Activated B cell treated with CpG ODN at 0.5 μM for 24 hours (primary cell): ENCODE measurements around the gene OVOL1. TPM values are rescaled to one million over a fixed set of nuclear protein-coding genes. Genes with fewer than 3 reads are reported as not detected.
"Not testable (repeated sequence)": the region's sequence is repeated elsewhere in the genome, so short reads cannot be mapped to it uniquely, and the experiment has no call there.

ENCODE experiments used
- ATAC-seq: fragments of 200-7000 bp; cut with Tn5 transposase; one replicate; pipeline ENCODE4 v1.10.0; 2021; ENCODE audit warnings: low read depth, mild to moderate bottlenecking, moderate library complexity
- CTCF ChIA-PET: fragments of 350-600 bp; sonication (Branson Sonifier 250); formaldehyde crosslinking; loops from one replicate; lab custom pipeline; 2021; ENCODE audit warnings: antibody characterized with exemption; lab: Charles Lee
- POLR2A ChIA-PET: fragments of 350-600 bp; sonication (Branson Sonifier 250); formaldehyde crosslinking; loops from one replicate; lab custom pipeline; 2021; ENCODE audit warnings: antibody characterized with exemption; lab: Charles Lee
- DNase-seq: peaks from one replicate; pipeline ENCODE4 v3.0.0; 2022
- H3K27ac Mint-ChIP-seq: one replicate; pipeline ENCODE4 v1.8.0; 2020; ENCODE audit warnings: mixed read lengths
- H3K27me3 Mint-ChIP-seq: one replicate; pipeline ENCODE4 v1.8.0; 2021; ENCODE audit warnings: mixed read lengths
- H3K36me3 Mint-ChIP-seq: one replicate; pipeline ENCODE4 v1.8.0; 2021; ENCODE audit warnings: low read depth, mixed read lengths
- H3K4me1 Mint-ChIP-seq: one replicate; pipeline ENCODE4 v1.8.0; 2021; ENCODE audit warnings: mixed read lengths
- H3K4me3 Mint-ChIP-seq: one replicate; pipeline ENCODE4 v1.8.0; 2020; ENCODE audit warnings: mild to moderate bottlenecking, mixed read lengths
- H3K9me3 Mint-ChIP-seq: one replicate; pipeline ENCODE4 v1.8.0; 2020; ENCODE audit warnings: mixed read lengths
- intact Hi-C: fragments of 100-400 bp; cut with micrococcal nuclease; formaldehyde crosslinking; loops from one replicate; pipeline ENCODE4 v1.15.1; 2024
- total RNA-seq: library from RNA; stranded (reverse); gene quantifications from 2 replicates; pipeline ENCODE4 v1.2.3, GENCODE V29; 2022
- TF ChIP-seq, protein P1 (sequence below): fragments of 200-600 bp; IDR thresholded peaks from one replicate; pipeline ENCODE4 v1.8.0; 2022; ENCODE audit warnings: antibody characterized with exemption, mild to moderate bottlenecking

Gene OVOL1
- total RNA-seq, 1 donor from 2014 or later = 0.09 TPM

DNA sequence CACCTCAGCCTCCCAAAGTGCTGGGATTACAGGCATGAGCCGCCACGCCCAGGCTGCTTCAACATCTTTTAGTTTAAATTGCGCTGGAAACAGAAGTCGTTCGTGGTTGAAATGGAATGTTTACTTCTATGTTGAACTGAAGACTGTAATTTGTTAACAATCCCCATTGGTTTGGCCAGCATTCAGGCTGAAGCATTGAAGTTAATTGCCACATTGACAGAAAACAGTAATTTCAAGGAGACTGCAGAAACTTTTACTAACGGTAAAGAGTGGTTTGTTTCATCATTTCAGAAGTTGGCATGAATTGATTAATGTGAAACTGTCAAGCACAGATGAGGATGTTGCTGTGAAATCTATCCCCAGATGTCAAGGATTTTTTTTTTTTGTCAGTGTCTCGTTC is 20.3 kb upstream of the OVOL1 start:
- no peak overlapping the region for H3K27ac Mint-ChIP-seq
- POLR2A ChIA-PET = no interaction called here
- ATAC-seq = no peak
- peaks cover 3% of the 10 kb centered on the region for H3K4me1 Mint-ChIP-seq
- CTCF ChIA-PET = interaction anchor here (0.9 kb wide), 1 partner anchor 10 kb away, joined by 3 read pairs; no protein-coding TSS in a partner anchor
- no peak overlapping the region for H3K4me3 Mint-ChIP-seq
- intact Hi-C loops = no loop called here
- H3K36me3 Mint-ChIP-seq = no peaks in the 10 kb centered on the region
- H3K9me3 Mint-ChIP-seq = no peaks in the 10 kb centered on the region
- no peaks in the 10 kb centered on the region for H3K27me3 Mint-ChIP-seq
- TF ChIP-seq, protein P1, sequence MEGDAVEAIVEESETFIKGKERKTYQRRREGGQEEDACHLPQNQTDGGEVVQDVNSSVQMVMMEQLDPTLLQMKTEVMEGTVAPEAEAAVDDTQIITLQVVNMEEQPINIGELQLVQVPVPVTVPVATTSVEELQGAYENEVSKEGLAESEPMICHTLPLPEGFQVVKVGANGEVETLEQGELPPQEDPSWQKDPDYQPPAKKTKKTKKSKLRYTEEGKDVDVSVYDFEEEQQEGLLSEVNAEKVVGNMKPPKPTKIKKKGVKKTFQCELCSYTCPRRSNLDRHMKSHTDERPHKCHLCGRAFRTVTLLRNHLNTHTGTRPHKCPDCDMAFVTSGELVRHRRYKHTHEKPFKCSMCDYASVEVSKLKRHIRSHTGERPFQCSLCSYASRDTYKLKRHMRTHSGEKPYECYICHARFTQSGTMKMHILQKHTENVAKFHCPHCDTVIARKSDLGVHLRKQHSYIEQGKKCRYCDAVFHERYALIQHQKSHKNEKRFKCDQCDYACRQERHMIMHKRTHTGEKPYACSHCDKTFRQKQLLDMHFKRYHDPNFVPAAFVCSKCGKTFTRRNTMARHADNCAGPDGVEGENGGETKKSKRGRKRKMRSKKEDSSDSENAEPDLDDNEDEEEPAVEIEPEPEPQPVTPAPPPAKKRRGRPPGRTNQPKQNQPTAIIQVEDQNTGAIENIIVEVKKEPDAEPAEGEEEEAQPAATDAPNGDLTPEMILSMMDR = no peak
- DNase-seq = no peak

DNA sequence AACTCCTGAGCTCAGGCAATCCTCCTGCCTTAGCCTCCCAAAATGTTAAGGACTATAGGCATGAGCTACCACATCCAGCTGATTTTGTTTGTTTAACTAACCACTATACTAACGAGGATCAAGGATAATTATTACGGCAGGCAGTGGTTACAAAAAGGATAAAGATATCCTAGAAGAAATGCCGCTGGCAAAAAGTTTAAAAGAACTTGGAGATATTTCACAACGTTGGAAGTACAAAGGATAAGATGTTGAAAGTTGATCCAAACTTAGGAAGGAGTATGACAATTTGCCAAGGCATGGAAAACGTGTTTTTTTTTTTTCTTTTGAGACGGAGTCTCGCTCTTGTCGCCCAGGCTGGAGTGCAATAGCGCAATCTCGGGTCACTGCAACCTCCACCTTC is 19.5 kb upstream of the OVOL1 start:
- ATAC-seq = no peak
- CTCF ChIA-PET = no interaction called here
- TF ChIP-seq, protein P1 = no peak
- DNase-seq = no peak
- Mint-ChIP-seq H3K27me3 (no peaks in the 10 kb centered on the region), H3K27ac (no peak overlapping the region), H3K9me3 (no peaks in the 10 kb centered on the region), H3K4me1 (peaks cover 3% of the 10 kb centered on the region), H3K4me3 (no peak overlapping the region), H3K36me3 (no peaks in the 10 kb centered on the region)
- POLR2A ChIA-PET = no interaction called here
- intact Hi-C loops = no loop called here

DNA sequence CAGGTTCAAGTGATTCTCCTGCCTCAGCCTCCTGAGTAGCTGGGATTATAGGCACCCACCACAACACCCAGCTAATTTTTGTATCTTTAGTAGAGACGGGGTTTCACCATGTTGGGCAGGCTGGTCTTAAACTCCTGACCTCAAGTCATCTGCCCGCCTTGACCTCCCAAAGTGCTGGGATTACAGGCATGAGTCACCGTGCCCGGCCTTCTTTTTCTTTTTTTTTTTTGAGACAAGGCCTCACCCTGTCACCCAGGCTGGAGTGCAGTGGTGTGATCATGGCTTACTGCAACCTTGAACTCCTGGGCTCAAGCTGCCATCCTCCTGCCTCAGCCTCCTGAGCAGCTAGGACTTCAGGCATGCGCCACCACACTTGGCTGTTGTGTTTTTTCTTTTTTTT is 19.1 kb upstream of the OVOL1 start:
- H3K27me3 Mint-ChIP-seq, CTCF ChIA-PET, intact Hi-C loops, H3K36me3 Mint-ChIP-seq, DNase-seq, H3K4me3 Mint-ChIP-seq, H3K9me3 Mint-ChIP-seq, POLR2A ChIA-PET, H3K27ac Mint-ChIP-seq, H3K4me1 Mint-ChIP-seq, ATAC-seq: not testable (repeated sequence)

GRCh38 chr11:65770951-65771567 is 15.8 kb upstream of the OVOL1 start:
- ChIA-PET POLR2A (no interaction called here), CTCF (interaction anchor here (0.6 to 2.4 kb wide), 5 partner anchors 9 to 144 kb away, joined by 4 to 18 read pairs (median 11); partner anchors contain the start of gene KAT5)
- Mint-ChIP-seq H3K27me3 (no peaks in the 10 kb centered on the region), H3K9me3 (no peaks in the 10 kb centered on the region), H3K4me1 (peaks cover 5% of the 10 kb centered on the region), H3K27ac (no peak overlapping the region), H3K36me3 (no peaks in the 10 kb centered on the region), H3K4me3 (no peak overlapping the region)
- intact Hi-C loops = no loop called here
- TF ChIP-seq, protein P1 = no peak
- no peak for ATAC-seq
- DNase-seq = no peak

- ATAC-seq = no peak
- Mint-ChIP-seq H3K27ac (no peak overlapping the region), H3K36me3 (peaks cover 3% of the 10 kb centered on the region), H3K27me3 (no peaks in the 10 kb centered on the region), H3K9me3 (no peaks in the 10 kb centered on the region), H3K4me3 (no peak overlapping the region), H3K4me1 (peaks cover 6% of the 10 kb centered on the region)
- no peak for DNase-seq
- CTCF ChIA-PET = interaction anchor here (0.6 to 2.4 kb wide), 2 partner anchors 72 to 145 kb away, joined by 4 to 18 read pairs; no protein-coding TSS in a partner anchor
- POLR2A ChIA-PET = no interaction called here
- TF ChIP-seq, protein P1 = no peak
- intact Hi-C loops = no loop called here
Observed at GRCh38 chr11:65771589-65772112, 15.2 kb upstream of the OVOL1 start.
